ENCODE results near the gene ECD.

ECD gene

GRCh38 chr10:73209705-73210104 lies 41.9 kb upstream of the ECD start:
- Histone ChIP-seq H3K9ac (ENCODE audit: low read length) (no peak overlapping the region), H3K27ac (ENCODE audit: low read length) (no peak overlapping the region), H3K27me3 (ENCODE audit: low read depth, low read length) (no peaks in the 10 kb centered on the region), H4K20me1 (ENCODE audit: insufficient read depth, low read length) (no peaks in the 10 kb centered on the region), H3K36me3 (replicated peaks; ENCODE audit: low read depth, low read length) (no peaks in the 10 kb centered on the region), H2AFZ (ENCODE audit: low read depth, low read length) (no peak overlapping the region), H3K9me3 (ENCODE audit: insufficient read depth, low read length) (no peaks in the 10 kb centered on the region), H3K79me2 (ENCODE audit: low read length) (no peaks in the 10 kb centered on the region), H3K4me1 (ENCODE audit: low read length) (no peaks in the 10 kb centered on the region), H3K4me2 (ENCODE audit: low read length) (no peak overlapping the region), H3K4me3 (ENCODE audit: low read length) (no peak overlapping the region)
- TF ChIP-seq EZH2phosphoT487 (IDR thresholded peaks at IDR 0.05; ENCODE audit: low read depth) (no peak), CTCF (IDR thresholded peaks at IDR 0.05; ENCODE audit: low read depth, low read length) (no peak)

GRCh38 chr10:73207883-73208282 lies 40.1 kb upstream of the ECD start:
- H3K27ac ChIP-seq (ENCODE audit: low read length), result no peak overlapping the region
- no peak overlapping the region for H2AFZ ChIP-seq (ENCODE audit: low read depth, low read length)
- H3K36me3 ChIP-seq (replicated peaks; ENCODE audit: low read depth, low read length), result no peaks in the 10 kb centered on the region
- H3K4me3 ChIP-seq (ENCODE audit: low read length), result no peak overlapping the region
- no peak for TF ChIP-seq CTCF (IDR thresholded peaks at IDR 0.05; ENCODE audit: low read depth, low read length)
- TF ChIP-seq EZH2phosphoT487 (IDR thresholded peaks at IDR 0.05; ENCODE audit: low read depth), result no peak
- no peak overlapping the region for H3K4me2 ChIP-seq (ENCODE audit: low read length)
- H3K9ac ChIP-seq (ENCODE audit: low read length), result no peak overlapping the region
- H3K4me1 ChIP-seq (ENCODE audit: low read length), result no peaks in the 10 kb centered on the region
- H4K20me1 ChIP-seq (ENCODE audit: insufficient read depth, low read length), result no peaks in the 10 kb centered on the region
- H3K9me3 ChIP-seq (ENCODE audit: insufficient read depth, low read length), result no peaks in the 10 kb centered on the region
- no peaks in the 10 kb centered on the region for H3K79me2 ChIP-seq (ENCODE audit: low read length)
- no peaks in the 10 kb centered on the region for H3K27me3 ChIP-seq (ENCODE audit: low read depth, low read length)

- H3K4me3 ChIP-seq (ENCODE audit: low read length), result no peak overlapping the region
- H3K27ac ChIP-seq (ENCODE audit: low read length), result no peak overlapping the region
- no peak overlapping the region for H2AFZ ChIP-seq (ENCODE audit: low read depth, low read length)
- no peaks in the 10 kb centered on the region for H3K4me1 ChIP-seq (ENCODE audit: low read length)
- H3K9me3 ChIP-seq (ENCODE audit: insufficient read depth, low read length), result no peaks in the 10 kb centered on the region
- H3K79me2 ChIP-seq (ENCODE audit: low read length), result no peaks in the 10 kb centered on the region
- H3K4me2 ChIP-seq (ENCODE audit: low read length), result no peak overlapping the region
- H3K9ac ChIP-seq (ENCODE audit: low read length), result no peak overlapping the region
- no peaks in the 10 kb centered on the region for H4K20me1 ChIP-seq (ENCODE audit: insufficient read depth, low read length)
- no peak for TF ChIP-seq EZH2phosphoT487 (IDR thresholded peaks at IDR 0.05; ENCODE audit: low read depth)
- no peak for TF ChIP-seq CTCF (IDR thresholded peaks at IDR 0.05; ENCODE audit: low read depth, low read length)
- no peaks in the 10 kb centered on the region for H3K27me3 ChIP-seq (ENCODE audit: low read depth, low read length)
- no peaks in the 10 kb centered on the region for H3K36me3 ChIP-seq (replicated peaks; ENCODE audit: low read depth, low read length)
These were observed 38.6 kb upstream of the ECD start for GRCh38 chr10:73206385-73206784.

DNA sequence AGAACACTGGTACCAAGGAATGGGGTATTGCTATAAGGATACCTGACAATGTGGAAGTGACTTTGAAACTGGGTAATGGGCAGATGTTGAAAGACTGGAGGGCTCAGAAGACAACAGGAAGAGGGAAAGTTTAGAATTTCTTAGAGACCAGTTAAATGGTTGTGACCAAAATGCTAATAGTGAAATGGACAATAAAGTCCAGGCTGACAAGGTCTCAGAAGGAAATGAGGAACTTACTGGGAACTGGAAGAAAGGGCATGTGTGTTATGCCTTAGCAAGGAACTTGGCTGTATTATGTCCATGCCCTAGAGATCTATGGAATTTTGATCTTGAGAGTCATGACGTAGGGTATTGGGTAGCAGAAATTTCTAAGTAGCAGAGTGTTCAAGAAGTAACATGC lies 38.1 kb upstream of the ECD start:
- TF ChIP-seq EZH2phosphoT487 (IDR thresholded peaks at IDR 0.05; ENCODE audit: low read depth) (no peak), CTCF (IDR thresholded peaks at IDR 0.05; ENCODE audit: low read depth, low read length) (no peak)
- Histone ChIP-seq H3K4me3 (ENCODE audit: low read length) (no peak overlapping the region), H4K20me1 (ENCODE audit: insufficient read depth, low read length) (no peaks in the 10 kb centered on the region), H3K9ac (ENCODE audit: low read length) (no peak overlapping the region), H3K79me2 (ENCODE audit: low read length) (no peaks in the 10 kb centered on the region), H3K27me3 (ENCODE audit: low read depth, low read length) (no peaks in the 10 kb centered on the region), H2AFZ (ENCODE audit: low read depth, low read length) (no peak overlapping the region), H3K4me1 (ENCODE audit: low read length) (no peaks in the 10 kb centered on the region), H3K4me2 (ENCODE audit: low read length) (no peak overlapping the region), H3K27ac (ENCODE audit: low read length) (no peak overlapping the region), H3K9me3 (ENCODE audit: insufficient read depth, low read length) (no peaks in the 10 kb centered on the region), H3K36me3 (replicated peaks; ENCODE audit: low read depth, low read length) (no peaks in the 10 kb centered on the region)

All from OCI-LY3 (cell line).